ENCODE results near the gene COL4A6. TPM values are rescaled to one million over a fixed set of nuclear protein-coding genes. Genes with fewer than 3 reads are reported as not detected.

The COL4A6 gene
- total RNA-seq, 2 experiments from 2014 or later: not detected

- ATAC-seq (no peak), DNase-seq (no peak)
- Mint-ChIP-seq H3K27me3 (no peaks in the 10 kb centered on the region), H3K4me1 (ENCODE audit: low read depth) (no peaks in the 10 kb centered on the region), H3K27ac (no peak overlapping the region), H3K4me3 (no peak overlapping the region), H3K36me3 (ENCODE audit: low read depth) (no peaks in the 10 kb centered on the region), H3K9me3 (no peaks in the 10 kb centered on the region)
- ChIA-PET CTCF (no interaction called here), POLR2A (no interaction called here)
- intact Hi-C loops (cut with micrococcal nuclease): no loop called here
- no peak for TF ChIP-seq CTCF (IDR thresholded peaks at IDR 0.05)
These were observed 274.7 kb downstream of the COL4A6 start for GRCh38 chrX:108163333-108164082.

GRCh38 chrX:108162265-108162664, 276.0 kb downstream of the COL4A6 start:
- Mint-ChIP-seq H3K27me3 (no peaks in the 10 kb centered on the region), H3K4me1 (ENCODE audit: low read depth) (no peaks in the 10 kb centered on the region), H3K36me3 (ENCODE audit: low read depth) (no peaks in the 10 kb centered on the region), H3K4me3 (no peak overlapping the region), H3K27ac (no peak overlapping the region), H3K9me3 (no peaks in the 10 kb centered on the region)
- intact Hi-C loops (cut with micrococcal nuclease): no loop called here
- TF ChIP-seq CTCF (IDR thresholded peaks at IDR 0.05): no peak
- DNase-seq (no peak), ATAC-seq (no peak)
- ChIA-PET CTCF (no interaction called here), POLR2A (no interaction called here)

- no peaks in the 10 kb centered on the region for H3K9me3 Mint-ChIP-seq
- no peak overlapping the region for H3K4me3 Mint-ChIP-seq
- ChIA-PET POLR2A (no interaction called here), CTCF (no interaction called here)
- intact Hi-C loops (cut with micrococcal nuclease): no loop called here
- no peak for TF ChIP-seq CTCF (IDR thresholded peaks at IDR 0.05)
- ATAC-seq: no peak
- H3K27me3 Mint-ChIP-seq: no peaks in the 10 kb centered on the region
- peaks cover 3% of the 10 kb centered on the region for H3K4me1 Mint-ChIP-seq (ENCODE audit: low read depth)
- no peaks in the 10 kb centered on the region for H3K36me3 Mint-ChIP-seq (ENCODE audit: low read depth)
- DNase-seq: no peak
- H3K27ac Mint-ChIP-seq: no peak overlapping the region
These were observed 277.9 kb downstream of the COL4A6 start for GRCh38 chrX:108160309-108160708.

- Mint-ChIP-seq H3K27ac (no peak overlapping the region), H3K9me3 (no peaks in the 10 kb centered on the region), H3K4me3 (no peak overlapping the region), H3K27me3 (no peaks in the 10 kb centered on the region), H3K36me3 (ENCODE audit: low read depth) (peaks cover under 1% of the 10 kb centered on the region), H3K4me1 (ENCODE audit: low read depth) (peaks cover 3% of the 10 kb centered on the region)
- DNase-seq: no peak
- intact Hi-C loops (cut with micrococcal nuclease): no loop called here
- POLR2A ChIA-PET: no interaction called here
- CTCF ChIA-PET: no interaction called here
- ATAC-seq: no peak
- no peak for TF ChIP-seq CTCF (IDR thresholded peaks at IDR 0.05)
These were observed 279.1 kb downstream of the COL4A6 start for GRCh38 chrX:108159028-108159670.

- ATAC-seq: no peak
- H3K27ac Mint-ChIP-seq: no peak overlapping the region
- intact Hi-C loops (cut with micrococcal nuclease): no loop called here
- no peak overlapping the region for H3K4me3 Mint-ChIP-seq
- H3K36me3 Mint-ChIP-seq (ENCODE audit: low read depth): peaks cover 5% of the 10 kb centered on the region
- H3K27me3 Mint-ChIP-seq: no peaks in the 10 kb centered on the region
- H3K9me3 Mint-ChIP-seq: no peaks in the 10 kb centered on the region
- peaks cover 3% of the 10 kb centered on the region for H3K4me1 Mint-ChIP-seq (ENCODE audit: low read depth)
- ChIA-PET POLR2A (no interaction called here), CTCF (interaction anchor here (1.4 kb wide), 1 partner anchor 18 kb away, joined by 3 read pairs; no protein-coding TSS in a partner anchor)
- TF ChIP-seq CTCF (IDR thresholded peaks at IDR 0.05): no peak
- no peak for DNase-seq
These were observed 280.6 kb downstream of the COL4A6 start for GRCh38 chrX:108157628-108158027.

Measured in activated CD8-positive, alpha-beta T cell treated with anti-CD3 and anti-CD28 coated beads for 36 hours (primary cell).